Pons (tissue), 1 donor: Measurements from ENCODE around the gene SPEM2.
"Not testable (repeated sequence)": the region's sequence is repeated elsewhere in the genome, so short reads cannot be mapped to it uniquely, and the experiment has no call there.

ENCODE experiments used
- DNase-seq: peaks from one replicate; pipeline ENCODE4 v3.0.0-alpha.2; 2016; ENCODE audit warnings: low spot score

SPEM2 gene

DNA sequence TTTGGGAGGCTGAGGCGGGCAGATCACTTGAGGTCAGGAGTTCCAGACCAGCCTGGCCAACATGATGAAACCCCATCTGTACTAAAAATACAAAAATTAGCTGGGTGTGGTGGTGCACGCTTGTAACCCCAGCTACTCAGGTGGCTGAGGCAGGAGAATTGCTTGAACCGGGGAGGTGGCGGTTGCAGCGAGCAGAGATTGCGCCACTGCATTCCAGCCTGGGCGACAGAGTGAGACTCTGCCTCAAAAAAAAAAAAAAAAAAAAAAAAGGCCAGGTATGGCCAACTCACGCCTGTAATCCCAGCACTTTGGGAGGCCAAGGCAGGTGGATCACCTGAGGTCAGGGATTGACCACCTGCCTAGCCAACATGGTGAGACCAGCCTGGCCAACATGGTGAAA, 49.4 kb downstream of the SPEM2 start:
- DNase-seq, result not testable (repeated sequence)

DNA sequence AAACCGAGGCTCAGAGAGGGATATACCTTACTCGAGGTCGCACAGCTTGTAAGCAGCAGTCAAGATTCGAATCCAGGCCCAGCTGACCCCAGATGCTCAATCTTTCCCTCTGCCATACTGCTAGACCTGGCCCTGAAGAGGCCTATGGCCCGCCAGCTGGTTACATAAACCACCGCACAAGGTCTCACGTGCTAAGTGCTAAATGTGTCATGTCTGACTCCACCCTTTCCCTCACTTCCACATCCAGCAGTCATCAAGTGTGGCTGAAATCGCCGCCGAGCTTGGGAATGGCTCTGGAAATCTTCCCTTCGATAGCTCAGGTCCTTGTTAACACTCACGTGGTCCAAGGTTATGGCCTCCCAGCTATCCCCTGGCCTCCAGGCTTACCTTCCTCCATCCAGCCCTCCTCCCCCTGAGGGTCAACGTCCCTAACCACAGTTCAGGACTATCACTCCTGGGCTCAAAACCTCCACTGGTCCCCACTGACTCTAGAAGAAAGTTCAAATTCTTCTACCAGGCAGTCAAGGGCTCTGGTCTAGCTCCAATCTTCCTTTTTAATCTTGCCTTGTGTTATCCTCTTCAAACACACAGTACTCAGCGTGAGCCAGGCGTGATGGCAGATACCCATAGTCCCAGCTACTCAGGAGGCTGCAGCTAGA, 50.5 kb downstream of the SPEM2 start:
- no peak for DNase-seq

DNA sequence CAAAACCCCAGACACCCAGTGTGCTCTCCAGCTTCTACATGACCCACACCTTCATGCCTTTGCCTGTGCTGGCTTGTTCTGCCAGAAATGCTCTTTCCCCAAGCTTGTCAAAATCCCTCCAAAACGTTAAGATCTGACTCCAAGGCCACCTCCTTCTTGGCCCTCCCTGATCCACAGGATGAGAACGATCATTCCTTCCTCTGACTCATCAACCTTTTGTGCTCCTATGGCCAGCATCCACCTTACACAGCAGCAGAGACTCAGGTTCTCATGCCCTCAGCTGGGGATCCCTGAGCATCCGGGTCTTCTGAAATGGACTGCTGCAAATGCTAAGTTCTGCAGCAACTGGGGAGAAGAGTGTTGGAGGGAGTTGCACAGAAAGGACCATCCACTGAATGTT, 51.1 kb downstream of the SPEM2 start:
- no peak for DNase-seq

DNA sequence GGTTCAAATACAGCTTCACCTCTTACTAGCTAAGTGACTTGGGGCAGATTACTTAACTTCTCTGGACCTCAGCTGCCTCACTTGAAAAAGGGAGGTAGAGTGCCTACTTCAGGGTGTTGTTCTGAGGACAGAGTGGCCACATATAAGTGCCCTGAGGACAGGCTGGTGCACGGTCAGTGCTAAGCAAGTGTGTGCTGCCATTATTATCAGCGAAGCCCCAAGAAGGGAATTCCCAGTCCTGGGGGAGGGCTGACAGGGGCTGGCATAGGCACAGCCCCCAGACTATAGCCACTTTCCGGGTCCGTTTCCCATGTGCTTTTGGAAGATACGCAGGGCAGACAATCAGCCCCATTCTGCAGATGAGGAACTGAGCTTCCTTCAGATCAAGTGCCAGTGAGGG, 51.5 kb downstream of the SPEM2 start:
- no peak for DNase-seq
